Endothelial cell of umbilical vein (primary cell): Measurements from ENCODE around the gene CHID1.

Experiments used
- CTCF ChIP-seq, 2 donors: IDR thresholded peaks; 1 replicate in 1 of 2; 2 replicates in 1 of 2; pipeline ENCODE4 v1.5.1; 2011; ENCODE audit warnings: low read length in 2 of 2, mild to moderate bottlenecking in 2 of 2, moderate library complexity in 2 of 2, control low read depth in 1 of 2, inconsistent platforms in 1 of 2, low read depth in 1 of 2; ENCODE audit not compliant: insufficient read depth in 1 of 2; ENCODE audit errors: extremely low read depth in 1 of 2
- EZH2 ChIP-seq: IDR thresholded peaks from 2 replicates; pipeline ENCODE4 v1.6.1; 2012; ENCODE audit warnings: borderline replicate concordance, low read depth, mild to moderate bottlenecking, moderate library complexity, low read length, inconsistent platforms; ENCODE audit not compliant: severe bottlenecking
- FOS ChIP-seq: IDR thresholded peaks from 2 replicates; pipeline ENCODE4 v1.6.1; 2011; ENCODE audit warnings: mild to moderate bottlenecking, low read length, moderate library complexity, borderline replicate concordance; ENCODE audit not compliant: insufficient read depth
- MAX ChIP-seq: IDR thresholded peaks from 2 replicates; pipeline ENCODE4 v1.6.1; 2011; ENCODE audit not compliant: insufficient read depth, insufficient read length
- POLR2A ChIP-seq: IDR thresholded peaks from 2 replicates; pipeline ENCODE4 v1.6.1; 2012; ENCODE audit warnings: low read depth, mild to moderate bottlenecking, control low read depth, low read length

GRCh38 chr11:940496-941135, 30.0 kb upstream of the CHID1 start:
- TF ChIP-seq CTCF (IDR thresholded peaks at IDR 0.05; ENCODE audit: extremely low read depth in 1 of 2, insufficient read depth in 1 of 2, low read depth in 1 of 2, low read length in 2 of 2) = no peak
- no peak for TF ChIP-seq EZH2
- no peak for TF ChIP-seq MAX
- TF ChIP-seq FOS = no peak
- no peak for TF ChIP-seq POLR2A
